ENCODE measurements around the gene SETSIP. TPM values are rescaled to one million over a fixed set of nuclear protein-coding genes. Genes with fewer than 3 reads are reported as not detected.
"Not testable (repeated sequence)": the region's sequence is repeated elsewhere in the genome, so short reads cannot be mapped to it uniquely, and the experiment has no call there.

SETSIP gene
- not detected for total RNA-seq

GRCh38 chr1:92075311-92075710, at the start of gene SETSIP:
Gene SETSIP, minus strand, starts transcription at chr1:92075411. Its CDS starts 0 bp downstream, at chr1:92075411.
- DNase-seq (ENCODE audit: low spot score in 2 of 2): no peak
- no peak for FAIRE-seq

DNA sequence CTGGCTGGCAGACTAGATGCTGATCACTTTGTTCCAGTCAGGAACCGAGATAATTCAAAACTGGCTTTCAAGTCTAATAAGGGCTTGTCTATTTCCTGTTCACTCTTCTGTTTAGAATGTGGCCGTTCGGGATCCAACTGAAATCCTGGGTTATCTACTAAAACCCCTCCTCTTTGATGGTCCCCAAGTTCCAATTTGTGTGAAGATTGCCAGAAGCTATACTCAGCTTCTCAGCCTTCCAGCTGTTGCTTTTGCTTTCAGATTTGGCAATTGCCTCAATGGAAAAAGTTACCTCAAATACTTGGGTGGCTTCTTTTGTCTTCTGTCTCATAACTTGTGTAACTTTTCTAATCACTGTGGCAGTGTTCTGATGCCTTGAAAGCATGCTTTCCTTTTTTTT, 48.7 kb upstream of the SETSIP start:
- no peak for FAIRE-seq
- no peak for DNase-seq (ENCODE audit: low spot score in 2 of 2)

DNA sequence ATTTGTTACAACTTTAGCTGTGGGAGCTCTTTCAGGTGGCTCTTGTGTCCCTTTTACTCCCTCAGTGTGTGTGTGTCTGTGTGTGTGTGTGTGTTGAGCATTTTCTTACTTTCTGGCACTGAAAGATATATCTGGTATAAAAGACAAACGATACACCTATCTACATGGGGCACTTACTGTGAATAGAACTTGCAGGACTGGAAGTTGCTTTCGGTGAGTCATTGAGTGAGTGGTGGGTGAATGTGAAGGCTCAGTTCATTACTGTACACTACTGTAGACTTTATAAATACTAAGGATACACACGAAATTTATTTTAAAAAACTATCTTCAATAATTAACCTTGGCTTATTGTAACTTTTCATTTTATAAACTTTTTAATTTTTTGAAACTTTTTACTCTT, 43.6 kb upstream of the SETSIP start:
- FAIRE-seq (no peak), DNase-seq (ENCODE audit: low spot score in 2 of 2) (no peak)

- FAIRE-seq (no peak), DNase-seq (ENCODE audit: low spot score in 2 of 2) (no peak)
Observed at GRCh38 chr1:92117526-92117925, 42.3 kb upstream of the SETSIP start.

DNA sequence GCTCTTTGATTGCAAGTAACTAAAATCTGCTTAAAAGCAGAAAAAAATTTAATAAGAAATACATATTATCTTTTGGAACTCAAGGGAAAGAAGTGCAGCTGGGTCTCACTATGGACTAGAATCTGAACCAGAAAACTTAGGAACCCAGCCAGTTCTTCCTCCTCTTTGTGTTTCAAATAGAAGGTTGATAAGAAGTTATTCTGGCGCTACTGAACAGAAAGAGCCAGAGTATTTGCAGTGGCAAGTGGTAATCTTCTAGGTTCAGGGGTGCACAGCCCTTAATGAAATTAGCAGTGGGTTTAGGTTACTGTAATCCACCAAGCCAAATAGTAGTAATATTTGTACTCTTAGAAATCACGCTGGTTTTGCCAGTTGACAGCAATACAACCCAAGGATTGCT, 33.4 kb upstream of the SETSIP start:
- no peak for FAIRE-seq
- DNase-seq (ENCODE audit: low spot score in 2 of 2): no peak

DNA sequence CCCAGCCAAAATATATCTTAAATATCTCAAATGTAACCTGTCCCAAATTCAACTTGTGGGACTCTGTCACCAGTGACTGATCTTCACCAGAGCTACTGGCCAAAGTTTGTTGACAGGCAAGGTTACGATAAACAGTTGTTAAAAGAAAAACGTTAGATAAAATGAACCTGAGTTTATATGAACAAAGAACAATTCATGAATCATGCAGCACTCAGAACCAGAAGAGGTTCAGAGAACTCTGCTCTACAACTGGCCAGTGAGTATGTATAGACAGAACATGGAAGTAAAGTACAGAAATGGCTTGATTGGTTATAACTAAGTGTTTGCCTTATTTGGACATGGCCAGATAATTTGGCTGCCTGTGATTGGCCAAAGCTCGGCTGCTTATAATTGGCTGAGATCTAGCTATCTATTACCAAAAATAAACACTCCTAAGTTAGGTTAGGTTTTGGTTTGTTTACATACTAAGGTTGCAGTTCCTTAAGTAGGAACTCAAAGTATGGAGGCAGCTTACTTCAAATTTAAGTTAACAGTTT, 30.4 kb upstream of the SETSIP start:
- FAIRE-seq (no peak), DNase-seq (ENCODE audit: low spot score in 2 of 2) (no peak)

DNA sequence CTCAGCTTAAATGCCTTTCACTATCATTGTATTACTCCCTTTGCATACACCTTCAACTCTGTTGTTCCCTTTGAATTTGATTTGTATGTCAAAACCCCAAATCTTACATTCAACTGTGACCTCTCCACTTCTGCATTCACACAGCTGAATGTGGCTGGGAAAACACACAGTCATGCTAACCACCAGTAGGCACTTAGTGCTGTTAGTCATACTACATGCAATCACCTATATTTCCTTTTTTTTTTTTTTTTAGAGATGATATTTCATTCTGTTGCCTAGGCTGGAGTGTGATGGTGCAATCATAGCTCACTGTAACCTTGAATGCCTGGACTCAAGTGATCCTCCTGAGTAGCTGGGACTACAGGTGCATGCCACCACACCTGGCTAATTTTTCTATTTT, 21.1 kb upstream of the SETSIP start:
- no peak for DNase-seq (ENCODE audit: low spot score in 2 of 2)
- no peak for FAIRE-seq

DNA sequence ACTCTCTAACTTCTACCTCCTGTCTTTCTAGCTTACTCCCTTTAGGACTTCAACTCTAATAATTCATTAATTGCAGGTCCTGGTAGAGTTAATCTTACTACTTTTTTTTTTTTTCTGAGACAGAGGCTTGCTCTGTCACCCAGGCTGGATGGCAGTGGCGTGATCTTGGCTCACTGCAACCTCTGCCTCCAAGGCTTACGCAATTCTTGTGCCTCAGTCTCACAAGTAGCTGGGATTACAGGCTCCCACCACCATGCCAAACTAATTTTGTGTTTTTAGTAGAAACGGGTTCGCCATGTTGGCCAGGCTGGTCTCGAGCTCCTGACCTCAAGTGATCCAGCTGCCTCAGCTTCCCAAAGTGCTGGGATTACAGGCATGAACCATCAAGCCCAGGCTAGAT, 20.7 kb upstream of the SETSIP start:
- FAIRE-seq: no peak
- DNase-seq (ENCODE audit: low spot score in 2 of 2): no peak

GRCh38 chr1:92094595-92094994, 19.4 kb upstream of the SETSIP start:
- no peak for DNase-seq (ENCODE audit: low spot score in 2 of 2)

GRCh38 chr1:92094090-92094489, 18.9 kb upstream of the SETSIP start:
- DNase-seq (ENCODE audit: low spot score in 2 of 2) (no peak), FAIRE-seq (no peak)

More at GRCh38 chr1:92094595-92094994, 19.4 kb upstream of the SETSIP start:
- FAIRE-seq: no peak

GRCh38 chr1:92091625-92092024, 16.4 kb upstream of the SETSIP start:
- FAIRE-seq: no peak
- no peak for DNase-seq (ENCODE audit: low spot score in 2 of 2)

DNA sequence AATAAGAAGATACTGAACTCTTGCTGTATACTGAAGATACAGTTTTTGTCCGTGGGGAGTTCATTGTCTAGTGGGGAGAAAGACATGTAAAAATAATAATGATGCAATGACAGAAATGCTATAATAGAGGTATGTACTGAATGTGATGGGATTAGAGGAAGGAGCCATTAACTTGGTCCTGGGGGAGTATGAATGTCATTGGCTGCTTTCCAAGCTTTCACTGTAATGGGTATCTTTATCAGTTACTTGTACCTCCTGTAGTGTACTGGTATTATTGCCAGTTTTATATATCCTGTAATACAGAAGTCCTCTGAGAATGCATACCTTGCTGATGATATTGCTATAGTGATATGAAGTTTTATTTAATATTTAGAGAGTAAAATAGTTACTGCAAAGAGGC, 12.3 kb upstream of the SETSIP start:
- DNase-seq (ENCODE audit: low spot score in 2 of 2) (no peak), FAIRE-seq (no peak)

GRCh38 chr1:92085727-92086126, 10.5 kb upstream of the SETSIP start:
- FAIRE-seq (no peak), DNase-seq (ENCODE audit: low spot score in 2 of 2) (no peak)

GRCh38 chr1:92084651-92085050, 9.4 kb upstream of the SETSIP start:
- DNase-seq (ENCODE audit: low spot score in 2 of 2) (no peak), FAIRE-seq (no peak)

DNA sequence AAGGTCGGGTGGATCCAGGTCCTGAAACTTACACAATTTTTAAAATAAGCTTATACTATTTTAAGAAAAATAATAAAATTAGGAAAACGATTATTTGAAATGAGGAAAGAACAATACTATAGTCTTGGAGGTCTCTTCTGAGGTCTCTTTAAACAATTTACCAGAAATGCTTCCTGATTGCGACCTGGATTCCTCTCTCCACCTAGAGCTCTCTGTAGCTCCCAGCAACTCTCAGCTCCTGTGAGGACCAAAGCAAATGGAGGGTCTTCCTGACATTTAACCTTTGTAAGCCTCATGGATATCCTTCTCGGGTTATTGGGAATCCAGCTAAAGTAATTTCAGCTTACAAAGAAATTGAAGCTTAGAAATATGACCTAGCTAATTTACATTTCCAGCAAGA, 5.8 kb upstream of the SETSIP start:
- FAIRE-seq (no peak), DNase-seq (ENCODE audit: low spot score in 2 of 2) (no peak)

DNA sequence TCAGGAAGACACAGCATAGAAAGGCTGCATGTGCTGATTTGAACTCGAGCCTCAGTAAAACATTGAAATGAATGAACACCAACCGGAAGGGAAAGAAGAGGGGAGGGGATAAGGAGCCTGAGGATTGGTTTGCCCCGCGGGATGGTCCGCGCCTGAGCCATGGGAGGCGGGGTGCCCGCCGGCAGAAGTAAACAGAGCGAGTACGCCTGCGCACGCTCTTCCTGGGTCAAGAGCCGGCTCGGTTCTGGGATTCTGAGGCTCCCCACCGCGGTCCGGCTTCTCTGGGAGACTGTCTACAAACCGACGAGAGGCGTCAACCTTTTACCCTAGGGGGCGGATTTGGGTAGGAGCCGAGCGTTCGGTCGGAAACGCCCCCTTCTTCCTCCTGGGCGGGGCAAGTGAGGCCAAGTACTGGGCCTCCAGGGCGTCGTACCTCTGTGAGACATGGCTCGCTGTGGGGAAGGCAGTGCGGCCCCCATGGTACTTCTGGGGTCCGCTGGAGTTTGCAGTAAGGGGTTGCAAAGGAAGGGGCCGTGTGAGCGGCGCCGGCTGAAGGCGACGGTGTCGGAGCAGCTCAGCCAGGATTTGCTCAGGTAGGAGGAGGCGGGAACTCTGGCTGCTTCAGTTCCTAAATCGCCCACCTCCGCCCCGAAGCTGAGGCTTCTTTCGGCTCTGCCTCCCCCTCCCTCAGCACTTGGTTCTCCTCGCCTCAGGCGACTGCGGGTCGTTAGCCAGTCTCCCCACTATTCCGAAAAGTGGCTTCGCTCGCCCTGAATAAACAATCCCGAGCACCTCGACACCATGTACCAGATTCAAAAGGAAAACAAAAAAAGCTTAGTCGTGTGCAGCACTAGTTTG, 5.1 kb upstream of the SETSIP start, which contains the start of gene BTBD8:
Gene BTBD8 (plus strand): TSS at position 218 of the 858 bp plus-strand sequence. CDS start 227 bp downstream, at position 445.
- no peak for FAIRE-seq
- DNase-seq (ENCODE audit: low spot score in 2 of 2): peak; percentile 55 to 74

DNA sequence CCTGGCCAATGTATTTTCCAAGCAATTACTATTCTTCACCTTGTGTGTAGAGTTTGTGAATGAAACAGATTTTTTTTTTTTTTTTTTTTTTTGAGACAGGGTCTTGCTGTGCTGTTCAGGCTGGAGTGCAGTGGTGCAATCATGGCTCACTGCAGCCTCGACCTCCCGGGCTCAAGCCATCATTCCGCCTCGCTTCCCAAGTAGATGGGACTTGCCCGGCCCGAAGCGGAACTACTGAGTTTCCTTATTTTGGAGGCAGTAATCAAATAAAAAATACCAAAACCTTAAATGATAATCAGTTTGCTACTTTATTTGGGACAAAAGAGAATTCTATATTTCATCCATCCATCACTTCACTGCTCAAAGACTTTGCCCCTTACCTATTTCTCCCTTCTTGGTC, 4.2 kb upstream of the SETSIP start:
- DNase-seq (ENCODE audit: low spot score in 2 of 2): no peak
- FAIRE-seq: no peak

DNA sequence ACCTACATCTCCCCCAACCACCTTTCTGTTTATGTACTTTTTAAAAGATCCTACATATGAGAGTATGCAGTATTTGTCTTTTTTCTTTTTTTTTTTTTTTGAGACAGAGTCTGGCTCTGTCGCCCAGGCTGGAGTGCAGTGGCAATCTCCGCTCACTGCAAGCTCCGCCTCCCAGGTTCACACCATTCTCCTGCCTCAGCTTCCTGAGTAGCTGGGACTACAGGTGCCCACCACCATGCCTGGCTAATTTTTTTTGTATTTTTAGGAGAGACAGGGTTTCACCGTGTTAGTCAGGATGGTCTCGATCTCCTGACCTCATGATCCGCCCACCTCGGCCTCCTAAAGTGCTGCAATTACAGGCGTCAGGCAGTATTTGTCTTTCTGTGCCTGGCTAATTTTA, 2.9 kb upstream of the SETSIP start:
- FAIRE-seq: not testable (repeated sequence)

GRCh38 chr1:92076363-92076762, 1.2 kb upstream of the SETSIP start:
- FAIRE-seq: no peak
- DNase-seq (ENCODE audit: low spot score in 2 of 2): no peak

More for the DNA sequence above, 2.9 kb upstream of the SETSIP start:
- not testable (repeated sequence) for DNase-seq (ENCODE audit: low spot score in 2 of 2)

DNA sequence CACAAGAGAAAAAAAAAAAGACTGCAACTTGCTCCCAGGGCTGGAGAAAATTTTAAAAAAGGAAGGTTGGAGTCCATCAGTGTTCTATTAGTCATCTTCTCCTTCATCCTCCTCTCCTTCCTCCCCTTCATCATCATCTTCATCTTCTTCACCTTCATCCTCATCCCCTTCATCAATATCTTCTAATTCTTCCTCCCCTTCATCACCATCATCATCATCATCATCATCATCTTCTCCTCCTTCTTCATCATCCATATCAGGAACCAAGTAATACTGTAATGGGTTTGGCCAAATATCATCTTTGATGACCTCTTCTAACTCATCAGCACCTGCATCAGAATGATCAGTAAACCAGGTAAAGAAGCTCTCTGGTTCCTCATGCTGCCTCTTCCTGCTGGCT, 765 bp downstream of the SETSIP start:
- DNase-seq (ENCODE audit: low spot score in 2 of 2); FAIRE-seq: not testable (repeated sequence)

DNA sequence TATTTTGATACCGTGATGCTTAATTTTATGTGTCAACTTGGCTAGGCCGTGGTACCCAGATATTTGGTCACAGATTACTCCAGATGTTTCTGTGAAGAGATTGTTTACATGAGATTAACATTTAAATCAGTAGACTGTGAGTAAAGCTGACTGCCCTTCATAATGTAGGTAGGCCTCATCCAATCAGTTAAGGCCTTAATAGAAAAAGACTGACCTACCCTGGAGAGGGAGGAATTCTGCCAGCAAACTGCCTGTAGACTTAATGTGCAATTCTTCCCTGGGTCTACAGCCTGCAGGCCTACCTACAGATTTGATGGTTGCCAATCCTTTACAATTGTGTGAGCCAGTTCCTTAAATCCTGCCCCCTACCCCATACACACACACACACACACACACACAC, 4.3 kb downstream of the SETSIP start:
- no peak for DNase-seq (ENCODE audit: low spot score in 2 of 2)
- no peak for FAIRE-seq

DNA sequence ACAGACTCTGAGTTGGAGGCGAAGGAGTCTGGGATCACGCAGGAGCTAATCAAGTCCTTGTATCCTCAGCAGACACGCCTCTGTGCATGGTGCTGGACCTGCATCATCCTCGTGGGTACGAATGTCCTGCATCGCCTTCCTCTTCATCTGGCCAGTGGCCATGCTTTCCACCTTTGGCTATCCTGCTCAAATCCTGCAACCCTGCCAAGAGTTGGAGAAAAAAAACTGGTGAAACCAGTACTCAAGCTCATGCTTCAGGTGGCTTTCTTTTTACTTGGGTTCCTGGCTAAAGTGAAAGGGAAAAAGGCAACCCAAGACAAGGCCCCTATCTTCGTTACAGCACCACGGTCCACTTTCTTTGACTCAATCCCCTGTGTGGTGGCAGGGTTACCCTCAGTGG, 8.9 kb downstream of the SETSIP start:
- DNase-seq (ENCODE audit: low spot score in 2 of 2) (no peak), FAIRE-seq (no peak)

All from frontal cortex (tissue), 4 donors.